Parathyroid adenoma (tissue), 2 donors: ENCODE measurements around the gene VIPR2.
"Not testable (repeated sequence)": the region's sequence is repeated elsewhere in the genome, so short reads cannot be mapped to it uniquely, and the experiment has no call there.

ENCODE experiments used
- H2AFZ ChIP-seq: fragments of 300-600 bp; sonication (generic); one replicate; pipeline ENCODE4 v1.7.0; 2017; ENCODE audit warnings: antibody characterized with exemption, mild to moderate bottlenecking
- H3K27ac ChIP-seq: fragments of 300-600 bp; sonication (generic); one replicate; pipeline ENCODE4 v1.7.0; 2017
- H3K27me3 ChIP-seq: fragments of 300-600 bp; sonication (generic); one replicate; pipeline ENCODE4 v1.7.0; 2017; ENCODE audit warnings: low read length; ENCODE audit not compliant: control insufficient read depth, insufficient read depth
- H3K36me3 ChIP-seq: fragments of 300-600 bp; sonication (generic); one replicate; pipeline ENCODE4 v1.7.0; 2017; ENCODE audit warnings: low read length; ENCODE audit not compliant: control insufficient read depth, insufficient read depth
- H3K4me1 ChIP-seq: fragments of 300-600 bp; sonication (generic); one replicate; pipeline ENCODE4 v1.7.0; 2017; ENCODE audit warnings: control low read depth
- H3K4me2 ChIP-seq: fragments of 300-600 bp; sonication (generic); one replicate; pipeline ENCODE4 v1.7.0; 2017; ENCODE audit warnings: low read length
- H3K4me3 ChIP-seq: fragments of 300-600 bp; sonication (generic); one replicate; pipeline ENCODE4 v1.7.0; 2017; ENCODE audit warnings: low read depth, low read length
- H3K79me2 ChIP-seq: fragments of 300-600 bp; sonication (generic); one replicate; pipeline ENCODE4 v1.7.0; 2017; ENCODE audit warnings: control low read depth
- H3K9ac ChIP-seq: fragments of 300-600 bp; sonication (generic); one replicate; pipeline ENCODE4 v1.7.0; 2017; ENCODE audit warnings: mild to moderate bottlenecking
- H3K9me3 ChIP-seq: fragments of 300-600 bp; sonication (generic); one replicate; pipeline ENCODE4 v1.7.0; 2017; ENCODE audit warnings: low read length; ENCODE audit not compliant: control insufficient read depth
- CTCF ChIP-seq: fragments of 300-600 bp; sonication (generic); IDR thresholded peaks from one replicate; pipeline ENCODE4 v1.7.0; 2017; ENCODE audit warnings: antibody characterized with exemption, mild to moderate bottlenecking
- donor health status: primary hyperparathyroidism.

Gene VIPR2

GRCh38 chr7:158999496-158999895 lies 145.2 kb downstream of the VIPR2 start:
- no peak overlapping the region for H3K4me3 ChIP-seq
- H2AFZ ChIP-seq: no peak overlapping the region
- no peaks in the 10 kb centered on the region for H3K79me2 ChIP-seq
- H3K27ac ChIP-seq: no peak overlapping the region
- H3K9ac ChIP-seq: no peak overlapping the region
- H3K27me3 ChIP-seq: no peaks in the 10 kb centered on the region
- H3K9me3 ChIP-seq: no peaks in the 10 kb centered on the region
- no peak for TF ChIP-seq CTCF
- H3K4me2 ChIP-seq: no peak overlapping the region
- no peaks in the 10 kb centered on the region for H3K36me3 ChIP-seq
- H3K4me1 ChIP-seq: no peaks in the 10 kb centered on the region

GRCh38 chr7:158998261-158998660 lies 146.4 kb downstream of the VIPR2 start:
- not testable (repeated sequence) for H3K9ac ChIP-seq, H3K36me3 ChIP-seq, H3K79me2 ChIP-seq, H3K9me3 ChIP-seq, H3K4me1 ChIP-seq, H3K27me3 ChIP-seq, H3K4me2 ChIP-seq, H3K4me3 ChIP-seq, H3K27ac ChIP-seq, H2AFZ ChIP-seq

GRCh38 chr7:158997471-158997870 lies 147.2 kb downstream of the VIPR2 start:
- Histone ChIP-seq H3K4me3 (no peak overlapping the region), H3K9ac (no peak overlapping the region), H3K4me1 (no peaks in the 10 kb centered on the region), H3K27me3 (no peaks in the 10 kb centered on the region), H3K27ac (no peak overlapping the region), H2AFZ (no peak overlapping the region), H3K9me3 (no peaks in the 10 kb centered on the region), H3K4me2 (no peak overlapping the region), H3K36me3 (no peaks in the 10 kb centered on the region), H3K79me2 (no peaks in the 10 kb centered on the region)
- TF ChIP-seq CTCF: no peak

- TF ChIP-seq CTCF: no peak
- Histone ChIP-seq H3K4me3 (no peak overlapping the region), H3K4me2 (no peak overlapping the region), H3K79me2 (no peaks in the 10 kb centered on the region), H3K9me3 (no peaks in the 10 kb centered on the region), H2AFZ (no peak overlapping the region), H3K9ac (no peak overlapping the region), H3K36me3 (no peaks in the 10 kb centered on the region), H3K27me3 (no peaks in the 10 kb centered on the region), H3K27ac (no peak overlapping the region), H3K4me1 (no peaks in the 10 kb centered on the region)
These were observed 147.6 kb downstream of the VIPR2 start for GRCh38 chr7:158997110-158997453.

GRCh38 chr7:158996214-158997109 lies 148.2 kb downstream of the VIPR2 start:
- H3K27me3 ChIP-seq: no peaks in the 10 kb centered on the region
- TF ChIP-seq CTCF: no peak
- no peaks in the 10 kb centered on the region for H3K36me3 ChIP-seq
- H3K4me2 ChIP-seq: no peak overlapping the region
- H3K27ac ChIP-seq: no peak overlapping the region
- H3K9me3 ChIP-seq: no peaks in the 10 kb centered on the region
- no peak overlapping the region for H3K9ac ChIP-seq
- no peak overlapping the region for H3K4me3 ChIP-seq
- H3K4me1 ChIP-seq: no peaks in the 10 kb centered on the region
- H2AFZ ChIP-seq: no peak overlapping the region
- no peaks in the 10 kb centered on the region for H3K79me2 ChIP-seq
